ENCODE data around the gene ST8SIA6. TPM values are rescaled to one million over a fixed set of nuclear protein-coding genes. Genes with fewer than 3 reads are reported as not detected.

The ST8SIA6 gene
- total RNA-seq, 2 donors from 2014 or later, result 0.33 to 1.1 TPM

DNA sequence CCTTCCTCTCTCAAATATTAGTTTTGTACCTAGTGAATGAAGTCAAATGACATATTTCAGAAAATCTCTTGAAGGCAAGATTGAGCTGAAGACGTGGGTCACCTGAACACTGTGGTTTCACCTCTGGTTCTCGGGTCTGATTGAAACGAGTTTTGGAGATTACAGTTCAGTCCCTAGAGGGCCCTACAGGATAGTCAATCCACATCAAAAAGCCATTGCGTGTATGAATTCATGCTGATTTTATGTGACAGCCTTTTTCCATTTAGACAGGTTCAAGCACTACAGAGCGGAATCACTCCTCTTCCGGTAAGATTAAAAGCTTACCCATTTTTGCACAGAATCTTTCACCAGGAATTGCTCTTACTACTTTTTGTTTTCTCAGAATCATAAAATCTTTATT is 164.2 kb downstream of the ST8SIA6 start:
- Histone ChIP-seq H3K27ac (ENCODE audit: low read depth, low read length) (no peak overlapping the region), H3K27me3 (ENCODE audit: control insufficient read depth, insufficient read depth, low read length, poor library complexity, severe bottlenecking) (no peaks in the 10 kb centered on the region), H3K4me3 (ENCODE audit: low read length) (no peak overlapping the region), H3K9ac (ENCODE audit: extremely low read depth, low read length, poor library complexity, severe bottlenecking) (no peak overlapping the region), H3K9me3 (ENCODE audit: control insufficient read depth, low read length) (no peaks in the 10 kb centered on the region), H3K4me1 (ENCODE audit: control insufficient read depth, insufficient read depth, low read length) (peaks cover 3% of the 10 kb centered on the region), H3K36me3 (ENCODE audit: control insufficient read depth, insufficient read depth, low read length) (no peaks in the 10 kb centered on the region)
- H3K4me3 Mint-ChIP-seq, result no peak overlapping the region
- no peaks in the 10 kb centered on the region for H3K27me3 Mint-ChIP-seq (ENCODE audit: insufficient read depth)
- TF ChIP-seq, protein P1, sequence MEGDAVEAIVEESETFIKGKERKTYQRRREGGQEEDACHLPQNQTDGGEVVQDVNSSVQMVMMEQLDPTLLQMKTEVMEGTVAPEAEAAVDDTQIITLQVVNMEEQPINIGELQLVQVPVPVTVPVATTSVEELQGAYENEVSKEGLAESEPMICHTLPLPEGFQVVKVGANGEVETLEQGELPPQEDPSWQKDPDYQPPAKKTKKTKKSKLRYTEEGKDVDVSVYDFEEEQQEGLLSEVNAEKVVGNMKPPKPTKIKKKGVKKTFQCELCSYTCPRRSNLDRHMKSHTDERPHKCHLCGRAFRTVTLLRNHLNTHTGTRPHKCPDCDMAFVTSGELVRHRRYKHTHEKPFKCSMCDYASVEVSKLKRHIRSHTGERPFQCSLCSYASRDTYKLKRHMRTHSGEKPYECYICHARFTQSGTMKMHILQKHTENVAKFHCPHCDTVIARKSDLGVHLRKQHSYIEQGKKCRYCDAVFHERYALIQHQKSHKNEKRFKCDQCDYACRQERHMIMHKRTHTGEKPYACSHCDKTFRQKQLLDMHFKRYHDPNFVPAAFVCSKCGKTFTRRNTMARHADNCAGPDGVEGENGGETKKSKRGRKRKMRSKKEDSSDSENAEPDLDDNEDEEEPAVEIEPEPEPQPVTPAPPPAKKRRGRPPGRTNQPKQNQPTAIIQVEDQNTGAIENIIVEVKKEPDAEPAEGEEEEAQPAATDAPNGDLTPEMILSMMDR (conservative IDR thresholded peaks at IDR 0.05), result peak; percentile 69
- H3K9me3 Mint-ChIP-seq, result peaks cover 9% of the 10 kb centered on the region
- 65 to 69% methylated on average over 6 of the region's 6 CpGs for WGBS, 2 experiments (ENCODE audit: insufficient coverage in 1 of 2, insufficient read length in 1 of 2)
- peaks cover 12% of the 10 kb centered on the region for H3K4me1 Mint-ChIP-seq
- DNase-seq, result no peak
- no peaks in the 10 kb centered on the region for H3K36me3 Mint-ChIP-seq (ENCODE audit: low read depth)
- H3K27ac Mint-ChIP-seq, result no peak overlapping the region

DNA sequence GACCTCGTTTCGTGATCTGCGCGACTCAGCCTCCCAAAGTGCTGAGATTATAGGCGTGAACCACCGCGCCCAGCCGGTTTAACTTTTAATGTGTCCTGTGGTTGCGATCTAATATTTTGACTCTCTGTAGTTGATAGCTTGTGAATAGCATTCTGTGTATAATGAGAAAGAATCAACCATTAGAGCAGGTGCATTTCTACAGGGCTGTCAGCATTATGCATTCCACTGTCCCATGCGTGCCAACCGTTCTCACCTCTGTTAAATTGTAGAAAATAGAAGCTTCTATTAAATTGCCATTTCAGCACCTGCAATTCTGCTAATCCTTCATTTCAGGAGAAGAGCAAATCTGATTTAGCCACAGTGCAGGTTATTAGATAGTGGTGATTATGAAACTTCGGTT is 164.6 kb downstream of the ST8SIA6 start:
- no peaks in the 10 kb centered on the region for H3K36me3 Mint-ChIP-seq (ENCODE audit: low read depth)
- DNase-seq, result no peak
- H3K27me3 ChIP-seq (ENCODE audit: control insufficient read depth, insufficient read depth, low read length, poor library complexity, severe bottlenecking), result no peaks in the 10 kb centered on the region
- H3K36me3 ChIP-seq (ENCODE audit: control insufficient read depth, insufficient read depth, low read length), result no peaks in the 10 kb centered on the region
- H3K27ac ChIP-seq (ENCODE audit: low read depth, low read length), result no peak overlapping the region
- WGBS, 2 experiments (ENCODE audit: insufficient coverage in 1 of 2, insufficient read length in 1 of 2), result 96 to 100% methylated on average over 8 to 11 of the region's 12 CpGs
- H3K27me3 Mint-ChIP-seq (ENCODE audit: insufficient read depth), result no peaks in the 10 kb centered on the region
- TF ChIP-seq, protein P1 (conservative IDR thresholded peaks at IDR 0.05), result no peak
- no peak overlapping the region for H3K9ac ChIP-seq (ENCODE audit: extremely low read depth, low read length, poor library complexity, severe bottlenecking)
- peaks cover 13% of the 10 kb centered on the region for H3K9me3 Mint-ChIP-seq
- peaks cover 3% of the 10 kb centered on the region for H3K4me1 ChIP-seq (ENCODE audit: control insufficient read depth, insufficient read depth, low read length)
- no peak overlapping the region for H3K27ac Mint-ChIP-seq
- H3K4me3 Mint-ChIP-seq, result no peak overlapping the region
- peaks cover 12% of the 10 kb centered on the region for H3K4me1 Mint-ChIP-seq
- no peaks in the 10 kb centered on the region for H3K9me3 ChIP-seq (ENCODE audit: control insufficient read depth, low read length)
- H3K4me3 ChIP-seq (ENCODE audit: low read length), result no peak overlapping the region

DNA sequence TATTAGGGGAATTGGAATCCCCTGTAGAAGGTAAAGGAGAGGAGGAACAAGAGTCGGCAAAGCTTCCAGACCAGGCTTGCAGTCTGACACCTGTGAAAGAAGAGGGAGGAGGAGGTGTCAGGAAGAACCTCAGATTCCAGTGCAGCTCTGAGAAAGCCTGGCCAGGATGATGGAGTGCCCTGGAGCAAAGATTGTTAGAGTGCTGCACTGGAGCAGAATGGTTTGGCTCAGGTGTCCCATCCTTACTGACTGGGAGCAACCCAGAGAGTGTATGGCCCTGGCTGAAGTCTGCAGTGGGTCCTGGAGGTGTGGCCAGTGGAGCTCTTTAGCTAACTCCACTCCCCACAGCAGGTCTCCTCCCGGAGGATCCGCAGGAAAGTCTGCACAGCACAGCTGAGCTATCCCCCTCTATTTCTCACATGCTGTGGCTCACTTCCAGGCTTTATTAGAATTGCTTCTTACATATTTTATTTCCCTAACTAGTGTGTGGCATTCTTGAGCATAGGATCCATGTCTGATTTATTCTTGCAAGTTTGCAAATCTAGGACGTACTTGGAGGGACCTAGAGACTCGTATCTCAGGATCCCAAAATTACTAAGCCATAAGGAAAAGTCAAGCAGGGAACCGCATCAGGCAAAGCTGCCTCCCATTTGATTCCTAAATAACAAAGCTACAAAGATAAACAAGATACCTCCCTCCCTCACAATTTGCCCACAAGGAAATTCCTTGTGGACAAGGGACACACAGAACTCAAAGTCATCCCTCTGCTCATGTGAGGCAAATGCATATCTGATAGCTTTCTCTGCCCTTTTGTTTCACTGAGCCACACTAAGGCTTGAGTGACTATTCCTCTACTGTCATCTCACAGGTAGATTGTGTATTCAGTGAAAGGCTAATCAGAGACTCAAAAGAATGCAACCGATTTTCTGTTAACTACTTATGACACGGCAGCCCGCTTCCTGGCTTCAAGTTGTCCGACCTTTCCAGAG is 167.5 kb downstream of the ST8SIA6 start:
- H3K27ac Mint-ChIP-seq, result no peak overlapping the region
- no peaks in the 10 kb centered on the region for H3K36me3 ChIP-seq (ENCODE audit: control insufficient read depth, insufficient read depth, low read length)
- H3K27me3 Mint-ChIP-seq (ENCODE audit: insufficient read depth), result no peaks in the 10 kb centered on the region
- H3K27me3 ChIP-seq (ENCODE audit: control insufficient read depth, insufficient read depth, low read length, poor library complexity, severe bottlenecking), result no peaks in the 10 kb centered on the region
- H3K27ac ChIP-seq (ENCODE audit: low read depth, low read length), result no peak overlapping the region
- peak overlapping the region; percentile 9 for H3K4me3 ChIP-seq (ENCODE audit: low read length)
- WGBS, 2 experiments (ENCODE audit: insufficient coverage in 1 of 2, insufficient read length in 1 of 2), result 83 to 87% methylated on average over 9 to 10 of the region's 10 CpGs
- peaks cover 14% of the 10 kb centered on the region for H3K9me3 ChIP-seq (ENCODE audit: control insufficient read depth, low read length)
- peaks cover 12% of the 10 kb centered on the region for H3K4me1 Mint-ChIP-seq
- H3K36me3 Mint-ChIP-seq (ENCODE audit: low read depth), result no peaks in the 10 kb centered on the region
- H3K4me1 ChIP-seq (ENCODE audit: control insufficient read depth, insufficient read depth, low read length), result peaks cover 3% of the 10 kb centered on the region
- no peak overlapping the region for H3K4me3 Mint-ChIP-seq
- TF ChIP-seq, protein P1 (conservative IDR thresholded peaks at IDR 0.05), result no peak
- peaks cover 33% of the 10 kb centered on the region for H3K9me3 Mint-ChIP-seq
- no peak overlapping the region for H3K9ac ChIP-seq (ENCODE audit: extremely low read depth, low read length, poor library complexity, severe bottlenecking)
- peak; percentile 57 for DNase-seq
